Type B pancreatic cell (in vitro differentiated cells): ENCODE data around the gene NDUFS3. TPM values are rescaled to one million over a fixed set of nuclear protein-coding genes. Genes with fewer than 3 reads are reported as not detected.

Experiments
- DNase-seq: peaks from one replicate; pipeline ENCODE4 v3.0.0; 2021; ENCODE audit warnings: mixed read lengths; ENCODE audit not compliant: unreplicated experiment; ENCODE audit errors: extremely low spot score
- H3K27ac Mint-ChIP-seq: 2 replicates; pipeline ENCODE4 v1.8.0; 2021; ENCODE audit warnings: mild to moderate bottlenecking, mixed read lengths
- H3K27me3 Mint-ChIP-seq: 2 replicates; pipeline ENCODE4 v1.8.0; 2021; ENCODE audit warnings: mixed read lengths
- H3K36me3 Mint-ChIP-seq: 2 replicates; pipeline ENCODE4 v1.8.0; 2021; ENCODE audit warnings: mixed read lengths
- H3K4me1 Mint-ChIP-seq: one replicate; pipeline ENCODE4 v1.8.0; 2021; ENCODE audit warnings: mixed read lengths; ENCODE audit not compliant: unreplicated experiment
- H3K4me3 Mint-ChIP-seq: 2 replicates; pipeline ENCODE4 v1.8.0; 2021; ENCODE audit warnings: mild to moderate bottlenecking, mixed read lengths
- H3K9me3 Mint-ChIP-seq: 2 replicates; pipeline ENCODE4 v1.8.0; 2021; ENCODE audit warnings: mixed read lengths
- total RNA-seq: library from RNA; stranded (reverse); gene quantifications from 2 replicates; pipeline ENCODE4 v1.2.1, GENCODE V29; 2021; ENCODE audit warnings: low replicate concordance
- TF ChIP-seq, protein P1 (sequence below): fragments of 200-600 bp; sonication (generic); conservative IDR thresholded peaks from 2 replicates; pipeline ENCODE4 v1.5.0; 2021; ENCODE audit warnings: antibody characterized with exemption, mild to moderate bottlenecking

Gene NDUFS3
- total RNA-seq, 1 donor from 2014 or later, result 161 TPM

DNA sequence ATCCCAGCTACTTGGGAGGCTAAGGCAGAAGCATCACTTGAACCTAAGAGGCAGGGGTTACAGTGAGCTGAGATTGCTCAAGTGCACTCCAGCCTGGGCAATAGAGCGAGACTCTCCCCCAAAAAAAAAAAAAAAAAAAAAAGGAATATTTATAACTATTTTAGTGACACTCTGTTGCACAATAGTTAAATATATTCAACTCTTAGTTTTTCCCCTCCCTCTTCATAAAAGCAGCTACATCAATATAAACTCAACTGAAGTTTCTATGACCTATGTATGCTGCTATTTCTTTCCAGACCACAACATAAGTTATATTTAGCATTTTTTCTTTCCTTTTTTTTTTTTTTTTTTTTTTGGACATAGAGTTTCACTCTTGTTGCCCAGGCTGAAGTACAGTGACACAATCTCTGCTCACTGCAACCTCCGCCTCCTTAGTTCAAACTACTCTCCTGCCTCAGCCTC, 45.2 kb upstream of the NDUFS3 start:
- no peak overlapping the region for H3K4me3 Mint-ChIP-seq
- no peak for DNase-seq
- TF ChIP-seq, protein P1, sequence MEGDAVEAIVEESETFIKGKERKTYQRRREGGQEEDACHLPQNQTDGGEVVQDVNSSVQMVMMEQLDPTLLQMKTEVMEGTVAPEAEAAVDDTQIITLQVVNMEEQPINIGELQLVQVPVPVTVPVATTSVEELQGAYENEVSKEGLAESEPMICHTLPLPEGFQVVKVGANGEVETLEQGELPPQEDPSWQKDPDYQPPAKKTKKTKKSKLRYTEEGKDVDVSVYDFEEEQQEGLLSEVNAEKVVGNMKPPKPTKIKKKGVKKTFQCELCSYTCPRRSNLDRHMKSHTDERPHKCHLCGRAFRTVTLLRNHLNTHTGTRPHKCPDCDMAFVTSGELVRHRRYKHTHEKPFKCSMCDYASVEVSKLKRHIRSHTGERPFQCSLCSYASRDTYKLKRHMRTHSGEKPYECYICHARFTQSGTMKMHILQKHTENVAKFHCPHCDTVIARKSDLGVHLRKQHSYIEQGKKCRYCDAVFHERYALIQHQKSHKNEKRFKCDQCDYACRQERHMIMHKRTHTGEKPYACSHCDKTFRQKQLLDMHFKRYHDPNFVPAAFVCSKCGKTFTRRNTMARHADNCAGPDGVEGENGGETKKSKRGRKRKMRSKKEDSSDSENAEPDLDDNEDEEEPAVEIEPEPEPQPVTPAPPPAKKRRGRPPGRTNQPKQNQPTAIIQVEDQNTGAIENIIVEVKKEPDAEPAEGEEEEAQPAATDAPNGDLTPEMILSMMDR, result no peak
- H3K27ac Mint-ChIP-seq, result no peak overlapping the region
- H3K27me3 Mint-ChIP-seq, result no peaks in the 10 kb centered on the region
- no peaks in the 10 kb centered on the region for H3K9me3 Mint-ChIP-seq
- peaks cover 13% of the 10 kb centered on the region for H3K36me3 Mint-ChIP-seq
- H3K4me1 Mint-ChIP-seq, result peaks cover 22% of the 10 kb centered on the region

- H3K27me3 Mint-ChIP-seq, result no peaks in the 10 kb centered on the region
- H3K4me1 Mint-ChIP-seq, result peaks cover 31% of the 10 kb centered on the region
- H3K4me3 Mint-ChIP-seq, result no peak overlapping the region
- H3K36me3 Mint-ChIP-seq, result peaks cover 16% of the 10 kb centered on the region
- no peaks in the 10 kb centered on the region for H3K9me3 Mint-ChIP-seq
- no peak for DNase-seq
- TF ChIP-seq, protein P1, result no peak
- peak overlapping the region; percentile 53 for H3K27ac Mint-ChIP-seq
Measured at GRCh38 chr11:47534704-47535251, 44.1 kb upstream of the NDUFS3 start.

DNA sequence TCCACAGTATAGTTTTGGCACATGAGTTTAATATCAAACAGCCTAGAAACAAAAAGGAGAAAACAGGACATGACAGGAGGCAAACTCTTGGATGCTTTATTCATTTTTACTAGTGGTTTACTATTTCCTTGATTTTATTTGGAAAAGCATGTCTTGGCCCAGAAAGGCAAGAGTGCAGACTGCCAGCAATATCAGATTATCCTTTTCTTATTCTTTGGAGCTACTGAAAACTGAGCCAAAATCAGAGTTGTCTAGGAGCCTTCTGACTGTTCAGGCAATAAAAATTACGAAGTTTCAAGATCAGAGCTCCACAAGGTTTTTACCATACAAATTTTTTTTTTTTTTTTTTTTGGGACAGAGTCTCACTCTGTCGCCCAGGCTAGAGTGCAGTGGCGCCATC, 42.0 kb upstream of the NDUFS3 start:
- Mint-ChIP-seq H3K27ac (no peak overlapping the region), H3K4me3 (no peak overlapping the region), H3K27me3 (no peaks in the 10 kb centered on the region), H3K36me3 (peaks cover 15% of the 10 kb centered on the region), H3K4me1 (peaks cover 37% of the 10 kb centered on the region), H3K9me3 (no peaks in the 10 kb centered on the region)
- no peak for DNase-seq
- TF ChIP-seq, protein P1, result no peak

- Mint-ChIP-seq H3K4me3 (no peak overlapping the region), H3K27me3 (no peaks in the 10 kb centered on the region), H3K9me3 (no peaks in the 10 kb centered on the region), H3K4me1 (peaks cover 33% of the 10 kb centered on the region), H3K36me3 (peaks cover 15% of the 10 kb centered on the region), H3K27ac (peak overlapping the region; percentile 79)
- TF ChIP-seq, protein P1, result no peak
- no peak for DNase-seq
Measured at GRCh38 chr11:47538741-47539565, 39.9 kb upstream of the NDUFS3 start.

DNA sequence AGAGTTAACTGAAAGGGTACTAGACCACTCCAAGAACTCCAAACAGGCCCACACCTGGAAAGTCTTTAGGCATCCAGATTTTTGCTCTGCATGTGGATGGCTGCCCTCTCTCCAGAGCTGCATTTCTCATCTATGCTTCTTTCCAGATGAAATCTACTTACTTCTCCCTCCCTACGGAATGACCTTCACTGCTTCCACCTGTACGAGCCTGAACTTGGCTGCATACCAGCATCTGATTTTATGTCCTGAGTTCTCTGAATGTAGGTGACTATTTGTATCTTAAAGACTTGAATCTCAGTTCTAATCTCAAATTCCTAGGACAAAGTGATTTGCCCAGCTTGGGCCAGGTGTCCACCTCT, 39.2 kb upstream of the NDUFS3 start:
- Mint-ChIP-seq H3K9me3 (no peaks in the 10 kb centered on the region), H3K4me3 (no peak overlapping the region), H3K27me3 (no peaks in the 10 kb centered on the region), H3K27ac (peak overlapping the region; percentile 79), H3K36me3 (peaks cover 19% of the 10 kb centered on the region), H3K4me1 (peaks cover 36% of the 10 kb centered on the region)
- DNase-seq, result no peak
- TF ChIP-seq, protein P1, result peak; percentile 26
